ENCODE measurements around the gene SCFD1.

The SCFD1 gene

DNA sequence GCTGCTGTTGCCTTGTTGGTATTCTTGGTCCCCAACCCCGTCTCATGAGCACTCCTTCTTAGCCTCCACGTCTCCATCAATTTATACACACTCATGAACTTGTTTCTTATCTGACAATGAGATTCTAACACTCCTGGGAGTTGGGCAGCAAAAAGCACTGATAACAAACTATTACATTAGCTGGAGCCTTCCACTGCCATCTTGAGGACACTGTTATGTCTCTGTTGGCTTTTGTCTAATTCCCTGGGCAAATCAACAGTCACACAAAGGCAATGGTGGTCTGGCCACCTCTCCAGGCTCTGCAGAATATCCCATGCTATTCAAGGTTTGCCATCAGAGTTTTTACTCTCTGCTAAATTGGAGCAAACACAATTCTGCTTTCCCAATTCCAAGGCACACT lies 134.5 kb downstream of the SCFD1 start:
- no peak for DNase-seq (ENCODE audit: low read depth)

GRCh38 chr14:30757082-30757481 lies 135.0 kb downstream of the SCFD1 start:
- DNase-seq (ENCODE audit: low read depth) = no peak

DNA sequence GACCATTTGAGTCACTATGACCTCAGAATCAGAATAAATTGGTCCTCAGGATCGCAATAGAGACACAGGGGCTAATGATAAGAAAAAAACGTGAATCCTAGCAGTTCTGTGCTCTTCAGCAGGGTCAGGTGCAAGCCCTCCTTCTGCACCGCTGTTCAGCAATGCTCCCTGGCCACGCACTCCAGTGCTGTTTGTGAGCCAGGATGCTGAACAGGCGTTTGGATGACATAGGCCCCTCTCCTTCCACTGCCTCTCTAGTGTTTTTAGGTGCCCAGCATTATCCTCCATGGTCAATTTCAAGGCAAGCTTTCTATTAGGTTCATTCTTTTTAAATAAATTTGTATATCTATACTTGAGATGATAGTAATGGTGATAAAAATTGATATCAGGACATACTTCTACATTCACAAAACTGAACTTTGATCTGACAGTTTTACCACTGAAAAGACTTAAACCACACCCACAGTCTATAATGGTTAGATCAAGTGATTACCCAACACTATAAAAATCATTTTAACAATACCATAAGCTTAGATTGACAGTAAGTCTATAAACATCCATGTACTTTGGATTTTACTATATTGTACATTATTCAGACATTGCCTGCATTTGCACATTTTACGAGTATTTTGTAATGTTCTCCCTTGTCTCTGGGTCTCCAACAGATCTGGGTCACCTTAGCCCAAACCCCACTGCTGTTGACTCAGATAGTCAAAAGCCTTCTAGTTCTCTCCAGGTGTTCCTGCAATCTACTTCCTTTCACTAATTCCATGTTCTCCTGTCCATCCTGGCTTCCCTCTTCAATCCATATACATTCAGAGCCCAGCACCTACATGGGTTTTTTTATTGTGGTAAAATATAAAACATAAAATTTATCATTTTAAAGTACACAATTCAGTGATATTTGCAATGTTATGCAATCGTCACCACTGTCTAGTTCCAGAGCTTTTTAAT lies 137.3 kb downstream of the SCFD1 start:
- DNase-seq (ENCODE audit: low read depth) = no peak

GRCh38 chr14:30763891-30764290 lies 141.8 kb downstream of the SCFD1 start:
- no peak for DNase-seq (ENCODE audit: low read depth)

DNA sequence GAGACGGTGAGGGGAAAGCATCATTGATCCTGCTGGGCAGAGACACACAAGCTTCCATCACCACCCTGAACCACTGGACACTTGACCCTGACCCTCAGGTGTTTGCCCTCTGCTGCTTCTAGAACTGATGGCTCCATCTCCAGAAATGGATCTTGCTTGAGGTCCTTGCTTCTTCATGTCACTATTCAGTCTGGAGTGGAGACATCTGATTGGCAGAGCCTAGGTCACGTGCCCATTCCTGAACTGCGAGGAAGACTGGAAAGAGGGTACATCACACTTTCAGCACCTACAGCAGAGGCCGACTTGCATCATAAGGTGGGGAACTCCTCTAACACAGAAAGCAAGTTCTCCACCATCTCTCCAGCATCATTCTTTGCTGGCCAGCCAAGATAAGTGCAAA lies 145.5 kb downstream of the SCFD1 start:
- no peak for DNase-seq (ENCODE audit: low read depth)

GRCh38 chr14:30768791-30769190 lies 146.7 kb downstream of the SCFD1 start:
- DNase-seq (ENCODE audit: low read depth) = no peak

GRCh38 chr14:30770376-30770775 lies 148.3 kb downstream of the SCFD1 start:
- no peak for DNase-seq (ENCODE audit: low read depth)

DNA sequence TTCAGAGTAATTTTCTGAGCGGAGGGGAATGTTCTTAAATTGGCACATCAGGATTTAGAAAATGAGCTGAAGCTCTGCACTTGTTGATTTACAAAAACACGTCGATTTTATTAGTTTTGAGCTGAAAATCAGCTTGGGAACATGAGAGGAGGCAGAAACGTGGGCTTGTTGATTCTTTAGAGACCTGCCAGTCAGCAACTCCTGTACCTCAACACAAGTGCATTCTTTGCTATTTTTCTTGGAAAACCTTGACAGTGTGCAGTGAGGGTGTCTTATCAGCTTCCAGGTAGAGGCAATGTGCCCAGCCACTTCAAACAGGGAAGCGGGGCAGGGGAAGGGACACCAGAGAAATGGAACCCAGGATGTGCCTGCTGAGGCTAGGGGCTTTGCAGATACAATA lies 149.5 kb downstream of the SCFD1 start:
- no peak for DNase-seq (ENCODE audit: low read depth)

- DNase-seq (ENCODE audit: low read depth) = no peak
These were observed 157.1 kb downstream of the SCFD1 start for GRCh38 chr14:30779210-30779609.
